Amniotic epithelial cell (primary cell): ENCODE measurements around the gene C21orf91.

ENCODE experiments used
- DNase-seq: peaks from one replicate; pipeline ENCODE4 v3.0.0-alpha.2; 2010; ENCODE audit warnings: low read depth

C21orf91 gene

GRCh38 chr21:17797967-17798366 is 21.2 kb downstream of the C21orf91 start:
- DNase-seq, result no peak

DNA sequence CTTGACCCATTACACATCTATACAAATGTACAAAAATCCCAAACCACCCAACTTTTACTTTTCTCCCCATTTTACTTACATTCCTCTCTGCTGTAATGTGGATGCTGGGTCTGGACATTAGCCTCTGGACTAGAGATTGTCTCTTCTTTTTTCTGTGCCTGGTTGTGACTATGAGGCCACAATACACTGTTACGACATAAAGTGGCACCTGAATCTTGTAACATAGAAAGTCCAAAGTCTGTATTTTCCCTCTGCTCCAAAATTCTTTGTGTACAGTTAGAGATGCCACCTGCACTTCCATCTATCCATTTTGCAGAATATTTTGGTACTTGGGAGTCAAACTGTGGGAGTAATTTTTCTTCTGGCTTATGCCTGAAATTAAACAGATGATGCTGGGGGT is 22.7 kb downstream of the C21orf91 start:
- no peak for DNase-seq

GRCh38 chr21:17796037-17796403 is 23.1 kb downstream of the C21orf91 start:
- no peak for DNase-seq

GRCh38 chr21:17795146-17796036 is 23.8 kb downstream of the C21orf91 start:
- no peak for DNase-seq

- no peak for DNase-seq
These were observed 24.5 kb downstream of the C21orf91 start for GRCh38 chr21:17794518-17795145.

DNA sequence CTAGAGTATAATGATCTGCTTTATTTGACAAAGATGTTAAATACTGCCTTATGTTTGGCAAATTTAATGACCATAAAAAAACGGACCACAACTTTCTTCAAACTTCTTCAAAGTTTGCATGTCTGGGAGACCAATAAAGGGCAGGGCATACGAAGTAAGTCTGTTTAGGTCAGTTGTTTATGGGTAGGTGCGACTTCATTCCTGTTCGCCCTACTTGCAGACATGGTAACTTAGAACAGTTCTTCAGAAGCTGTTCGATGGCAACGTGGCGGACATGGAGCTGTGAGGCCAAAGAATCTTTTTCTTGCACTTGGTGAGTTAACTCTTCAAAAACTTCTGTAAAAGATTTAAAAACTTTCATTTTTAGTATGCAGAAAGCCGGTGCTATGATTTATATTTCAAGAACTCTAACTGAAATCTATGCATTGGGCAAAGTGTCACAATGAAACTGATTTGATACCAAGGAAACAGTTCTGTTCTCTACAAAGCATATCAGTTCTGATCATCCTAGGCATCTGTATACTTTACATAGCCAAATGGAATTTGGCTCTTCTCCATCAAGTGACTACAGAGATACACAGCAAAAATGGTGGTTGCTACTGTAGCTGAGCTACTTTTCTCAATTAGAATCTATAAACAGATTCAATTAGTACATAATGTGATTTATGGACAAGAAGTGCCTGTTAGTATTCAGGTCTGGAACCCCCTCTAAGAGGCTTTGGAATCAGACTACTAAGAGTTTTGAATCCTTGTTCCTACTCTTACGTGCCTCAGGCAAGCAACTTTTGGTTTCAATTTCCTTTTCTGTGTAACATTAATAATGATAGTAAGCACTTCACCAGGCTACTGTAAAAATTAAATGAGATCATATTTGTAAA is 25.7 kb downstream of the C21orf91 start:
- DNase-seq, result peak; percentile 32

DNA sequence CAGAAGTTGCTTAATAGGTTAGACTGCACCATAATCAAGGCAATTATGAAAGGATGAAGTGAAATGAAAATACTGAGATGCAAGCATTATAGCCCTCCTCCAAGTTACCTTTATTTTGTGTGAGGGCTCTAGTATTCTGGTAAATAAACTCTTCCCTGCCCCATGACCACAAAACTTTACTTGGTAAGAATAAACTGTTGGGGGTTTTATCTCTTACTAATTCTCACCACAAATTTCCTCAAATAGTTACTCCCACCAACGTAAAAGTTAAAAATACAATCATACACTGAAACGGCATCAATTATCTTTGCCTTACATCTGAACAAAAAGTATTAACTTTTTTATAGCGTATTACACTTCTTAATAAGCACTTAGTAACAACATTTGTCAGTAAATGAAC is 29.5 kb downstream of the C21orf91 start:
- no peak for DNase-seq

DNA sequence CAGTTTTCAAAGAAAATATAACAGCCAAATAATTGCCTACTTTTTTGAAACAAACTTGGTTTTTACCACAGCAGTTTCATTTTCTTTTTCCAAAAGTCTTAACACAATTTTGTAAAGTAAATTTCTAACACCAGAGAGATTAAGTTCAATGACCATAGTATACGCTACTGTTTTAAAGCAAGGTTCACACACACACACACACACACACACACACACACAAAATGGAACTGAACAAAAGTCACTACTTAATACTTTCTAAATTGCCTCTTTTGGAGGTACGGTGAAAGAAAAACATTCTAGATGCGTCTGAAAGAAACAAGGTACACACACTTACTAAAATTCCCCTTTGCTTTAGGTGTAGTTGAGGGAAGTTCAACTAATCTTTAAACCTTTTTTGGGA is 30.1 kb downstream of the C21orf91 start:
- no peak for DNase-seq

GRCh38 chr21:17786851-17787181 is 32.3 kb downstream of the C21orf91 start:
- DNase-seq, result no peak

DNA sequence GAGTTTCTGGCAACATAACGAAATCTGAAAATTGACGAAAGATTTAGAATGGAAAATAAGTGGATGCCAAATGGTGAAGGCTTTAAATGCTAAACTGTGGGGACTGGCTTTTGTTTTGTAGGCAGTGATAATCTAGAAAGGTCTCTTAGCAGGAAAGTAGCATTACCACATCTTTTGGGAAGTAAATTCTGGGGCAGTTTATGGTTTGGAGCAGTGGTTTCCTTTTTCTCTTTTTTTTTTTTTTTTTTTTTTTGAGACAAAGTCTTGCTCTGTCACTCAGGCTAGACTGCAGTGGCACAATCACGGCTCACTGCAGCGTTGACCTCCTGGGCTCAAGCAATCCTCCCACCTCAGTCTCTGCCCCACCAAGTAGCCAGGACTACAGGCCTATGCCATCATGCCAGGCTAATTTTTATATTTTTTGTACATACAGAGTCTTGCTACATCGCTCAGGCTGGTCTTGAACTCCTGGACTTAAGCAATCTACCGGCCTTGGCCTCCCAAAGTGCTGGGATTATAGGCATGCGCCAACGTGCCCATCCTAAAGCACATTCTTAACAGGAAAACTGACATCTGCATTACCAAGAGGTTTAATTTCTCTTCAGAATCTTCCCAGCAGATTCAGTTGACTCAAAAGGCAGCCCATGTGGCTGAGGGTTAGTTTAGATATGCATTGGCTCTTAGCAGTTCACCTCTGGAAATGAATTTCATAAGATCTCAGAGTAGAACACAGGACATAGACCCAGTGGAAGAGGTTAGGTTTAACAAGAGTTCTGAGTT is 32.9 kb downstream of the C21orf91 start:
- no peak for DNase-seq

GRCh38 chr21:17785403-17785788 is 33.8 kb downstream of the C21orf91 start:
- DNase-seq, result no peak

- DNase-seq, result no peak
These were observed 34.4 kb downstream of the C21orf91 start for GRCh38 chr21:17784604-17785402.

DNA sequence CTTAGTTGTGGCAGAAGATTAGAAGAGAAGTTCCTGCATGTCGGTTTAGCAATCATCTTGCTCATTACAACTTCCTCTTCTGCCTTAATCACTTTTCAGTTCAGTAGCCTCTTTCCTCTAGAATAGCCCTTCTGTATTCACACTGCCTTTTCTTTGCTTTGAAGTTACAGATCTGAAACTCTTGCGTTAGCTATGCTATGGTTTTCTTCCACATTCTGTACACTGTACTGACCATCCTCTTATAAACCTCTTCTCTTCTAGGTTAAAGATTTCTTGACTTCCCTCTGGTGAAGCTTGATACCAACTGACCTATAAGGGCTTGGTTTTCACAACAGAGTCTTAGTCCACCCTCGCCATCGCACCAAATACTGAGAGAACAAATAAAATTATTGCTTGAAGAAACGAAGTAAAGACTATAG is 35.0 kb downstream of the C21orf91 start:
- no peak for DNase-seq

DNA sequence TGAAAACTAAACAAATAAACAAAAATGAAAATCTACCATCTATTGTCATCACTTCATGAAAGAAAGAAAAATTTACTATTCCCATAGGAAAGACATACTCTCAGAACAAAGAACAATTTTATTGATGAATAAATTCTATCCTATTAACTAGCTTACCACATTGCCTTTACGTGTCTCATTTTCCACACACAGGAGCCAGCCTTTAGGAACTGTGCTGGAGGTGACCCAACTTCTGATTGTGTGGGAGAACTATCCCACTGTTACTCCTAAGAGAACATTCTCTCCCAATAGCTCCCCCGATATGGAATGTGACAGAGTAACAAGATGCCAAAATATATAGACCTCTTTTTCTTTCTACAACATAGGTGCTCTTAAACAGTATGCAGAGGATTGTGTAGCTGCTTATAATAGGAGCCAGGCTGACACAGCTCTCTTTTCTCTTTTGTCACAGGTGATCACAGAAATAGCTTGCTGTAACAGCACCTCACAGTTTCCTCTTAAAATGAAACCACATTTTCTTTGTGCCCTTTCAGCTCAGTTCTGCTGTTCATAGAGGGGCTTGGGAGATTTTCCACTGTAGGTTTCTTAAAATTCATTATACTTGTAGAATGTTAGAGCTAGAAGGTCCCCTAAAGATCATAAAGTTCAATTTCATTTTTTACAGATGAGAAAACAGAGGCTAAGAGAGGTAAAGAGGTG is 35.5 kb downstream of the C21orf91 start:
- no peak for DNase-seq

- no peak for DNase-seq
These were observed 36.2 kb downstream of the C21orf91 start for GRCh38 chr21:17783003-17783402.

DNA sequence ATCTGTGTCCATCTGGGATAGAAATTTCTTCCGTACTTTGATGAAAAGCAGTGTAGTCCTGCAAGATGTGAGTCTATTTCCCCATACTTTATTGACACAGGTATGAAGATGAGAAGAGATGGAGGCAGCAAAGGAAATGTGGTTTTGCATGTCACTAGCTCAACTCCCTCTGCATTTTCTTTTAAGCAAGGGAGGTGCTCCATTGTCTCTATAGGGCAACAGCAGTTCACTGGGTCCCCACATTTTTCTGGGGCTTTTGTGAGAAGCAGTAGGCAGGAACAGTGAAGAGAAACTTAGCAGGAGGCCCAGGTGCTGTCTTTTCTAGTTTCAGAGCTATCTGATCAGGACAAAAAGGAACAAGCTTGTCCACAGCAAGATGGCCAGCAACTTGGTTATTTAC is 37.1 kb downstream of the C21orf91 start:
- DNase-seq, result no peak

GRCh38 chr21:17781524-17781923 is 37.6 kb downstream of the C21orf91 start:
- no peak for DNase-seq

DNA sequence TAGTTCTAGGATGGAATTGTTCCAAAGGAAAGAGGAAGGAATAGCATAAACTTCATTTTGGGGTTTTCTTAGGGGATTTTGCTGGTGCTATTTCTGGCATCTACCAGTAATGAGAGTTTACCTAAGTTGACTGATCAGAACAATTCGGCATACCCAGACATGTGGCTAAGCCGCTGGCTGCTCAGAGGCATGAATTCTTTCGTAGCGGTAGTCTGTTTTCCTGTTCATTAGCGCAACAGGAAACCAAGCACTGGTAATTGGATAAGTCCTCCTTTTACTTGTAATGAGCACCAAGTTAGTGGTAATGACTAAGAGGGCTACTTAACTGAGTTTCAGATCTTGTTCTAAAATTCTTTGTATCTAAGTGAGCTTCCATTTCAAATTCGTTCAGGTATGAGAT is 38.6 kb downstream of the C21orf91 start:
- no peak for DNase-seq

- DNase-seq, result no peak
These were observed 39.2 kb downstream of the C21orf91 start for GRCh38 chr21:17779980-17780379.

DNA sequence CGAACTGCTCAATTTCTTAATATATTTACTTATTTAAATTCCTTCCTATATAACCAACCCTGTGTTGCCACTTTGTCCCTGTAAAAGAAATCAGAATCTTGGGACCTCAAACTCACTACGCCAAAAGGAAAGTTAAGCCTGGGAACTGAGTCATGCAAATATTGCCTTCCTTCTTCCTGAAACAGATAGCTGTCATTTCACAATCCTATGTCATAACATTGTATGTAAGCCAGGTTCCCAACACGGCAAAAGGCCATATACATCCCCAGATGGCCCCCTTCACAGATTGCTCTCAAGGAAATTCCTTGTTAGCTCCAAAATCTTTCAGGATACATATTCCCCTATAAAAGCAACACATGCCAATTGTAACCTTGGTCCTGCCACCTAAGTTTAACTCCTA is 39.7 kb downstream of the C21orf91 start:
- DNase-seq, result peak; percentile 29
